ENCODE measurements around the gene KISS1. TPM values are rescaled to one million over a fixed set of nuclear protein-coding genes. Genes with fewer than 3 reads are reported as not detected.
A peak's percentile ranks its signal among the peaks of the same experiment; 100 is the strongest.
"Not testable (repeated sequence)": the region's sequence is repeated elsewhere in the genome, so short reads cannot be mapped to it uniquely, and the experiment has no call there.

KISS1 gene, protein sequence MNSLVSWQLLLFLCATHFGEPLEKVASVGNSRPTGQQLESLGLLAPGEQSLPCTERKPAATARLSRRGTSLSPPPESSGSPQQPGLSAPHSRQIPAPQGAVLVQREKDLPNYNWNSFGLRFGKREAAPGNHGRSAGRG
- total RNA-seq (2014; rRNA removed; shearing (Covaris generic)), result not detected in 2 replicates

DNA sequence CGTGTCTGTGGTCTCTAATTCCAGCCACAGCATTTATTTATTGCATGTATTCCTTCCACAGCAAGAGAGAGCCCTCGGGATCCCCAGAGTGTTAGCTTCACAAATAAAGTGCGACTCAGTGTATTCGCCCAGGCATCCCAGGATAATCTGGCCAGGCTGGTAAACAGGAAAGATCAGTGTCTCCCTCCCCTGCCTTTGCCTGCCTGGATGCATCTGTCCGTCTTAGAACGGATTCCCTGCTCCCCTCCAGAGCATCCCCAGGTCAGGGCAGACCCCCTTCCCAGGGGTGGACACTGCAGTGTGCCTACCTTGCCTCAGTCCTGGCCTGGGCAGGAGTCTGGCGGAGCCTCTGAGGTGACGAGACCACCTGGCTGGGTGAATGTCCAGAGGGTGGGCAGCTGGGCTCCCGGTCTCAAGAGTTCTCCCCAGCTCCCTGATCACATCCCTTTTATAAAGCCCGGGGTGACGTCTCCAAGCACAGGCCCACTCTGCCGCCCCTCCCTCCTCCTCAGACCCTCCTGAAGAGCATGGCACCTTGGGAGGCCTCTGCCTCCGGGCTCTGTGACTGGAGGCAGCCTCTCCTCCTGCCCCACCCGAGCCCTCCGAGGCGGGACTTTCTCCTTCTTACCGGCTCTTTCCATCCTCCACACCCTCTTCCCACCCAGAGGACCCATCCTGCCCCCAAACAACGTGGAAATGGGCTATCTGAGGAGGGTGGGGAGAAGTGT, at the start of gene KISS1:
Gene KISS1 (minus strand): TSS at position 424 of the 728 bp plus-strand sequence. CDS start 3,615 bp downstream, outside the sequence.
- DNase-seq (ENCODE audit: low spot score), result no peak

- no peak for DNase-seq (ENCODE audit: low spot score)
These were observed 46.6 kb upstream of the KISS1 start for GRCh38 chr1:204242920-204243319.

- DNase-seq (ENCODE audit: low spot score), result no peak
These were observed 45.6 kb upstream of the KISS1 start for GRCh38 chr1:204241914-204242313.

GRCh38 chr1:204241050-204241449, 44.8 kb upstream of the KISS1 start:
- DNase-seq (ENCODE audit: low spot score), result no peak

DNA sequence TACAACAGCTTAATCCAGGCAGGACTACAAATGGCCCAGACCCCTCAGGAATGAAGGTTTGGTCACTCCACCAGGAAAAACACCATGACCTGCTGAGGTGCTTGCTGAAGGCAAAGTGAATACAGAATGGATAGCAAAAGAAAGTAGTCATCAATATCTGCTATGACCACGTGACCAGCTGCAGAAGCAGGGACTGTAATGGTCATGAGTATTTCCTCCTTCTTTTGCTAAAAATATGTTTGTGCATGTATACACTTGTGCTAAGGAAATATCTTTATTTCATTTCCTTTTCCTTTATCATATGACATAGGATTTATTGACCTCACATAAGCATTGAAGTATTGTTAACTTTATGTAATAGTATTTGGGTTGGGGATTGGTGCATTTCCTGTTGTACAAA, 43.9 kb upstream of the KISS1 start:
- DNase-seq (ENCODE audit: low spot score), result no peak

DNA sequence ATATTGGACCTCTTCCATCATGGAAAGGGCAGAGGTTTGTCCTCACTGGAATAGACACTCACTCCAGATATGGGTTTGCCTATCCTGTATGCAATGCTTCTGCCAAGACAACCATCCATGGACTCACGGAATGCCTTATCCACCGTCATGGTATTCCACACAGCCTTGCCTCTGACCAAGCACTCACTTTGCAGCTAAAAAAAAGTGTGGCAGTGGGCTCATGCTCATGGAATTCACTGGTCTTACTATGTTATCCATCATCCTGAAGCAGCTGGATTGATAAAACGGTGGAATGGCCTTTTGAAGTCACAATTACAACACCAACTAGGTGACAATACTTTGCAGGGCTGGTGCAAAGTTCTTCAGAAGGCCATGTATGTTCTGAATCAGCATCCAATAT, 43.1 kb upstream of the KISS1 start:
- not testable (repeated sequence) for DNase-seq (ENCODE audit: low spot score)

DNA sequence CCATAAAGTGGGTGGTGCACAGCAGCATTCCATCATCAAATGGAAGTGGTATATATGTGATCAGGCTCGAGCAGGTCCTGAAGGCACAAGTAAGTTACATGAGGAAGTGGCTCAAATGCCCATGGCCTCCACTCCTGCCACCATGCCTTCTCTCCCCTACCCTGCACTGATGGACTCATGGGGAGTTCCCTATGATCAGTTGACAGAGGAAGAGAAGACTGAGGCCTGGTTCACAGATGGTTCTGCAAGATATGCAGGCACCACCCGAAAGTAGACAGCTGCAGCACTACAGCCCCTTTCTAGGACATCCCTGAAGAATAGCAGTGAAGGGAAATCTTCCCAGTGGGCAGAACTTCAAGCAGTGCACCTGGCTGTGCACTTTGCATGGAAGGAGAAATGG, 42.2 kb upstream of the KISS1 start:
- not testable (repeated sequence) for DNase-seq (ENCODE audit: low spot score)

GRCh38 chr1:204237515-204237914, 41.2 kb upstream of the KISS1 start:
- DNase-seq (ENCODE audit: low spot score), result not testable (repeated sequence)

DNA sequence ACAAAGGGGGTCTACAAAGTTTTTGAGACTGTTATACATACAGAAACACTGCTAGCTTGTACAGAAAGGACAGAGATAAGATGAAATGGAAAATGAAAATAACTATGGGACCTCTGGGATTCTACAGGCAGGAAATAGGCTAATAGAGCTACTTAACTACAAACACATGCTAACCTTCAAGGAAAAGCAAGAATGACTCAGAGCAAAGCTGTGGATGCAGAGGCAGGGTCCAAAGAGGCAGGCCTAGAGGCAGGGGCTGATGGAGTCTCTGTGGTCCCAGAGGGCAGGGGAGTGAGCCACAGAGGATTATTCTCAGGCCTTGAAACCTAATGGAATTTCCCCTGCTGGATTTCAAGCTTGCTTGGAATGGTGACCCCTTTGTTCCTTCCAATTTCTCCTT, 36.2 kb upstream of the KISS1 start:
- DNase-seq (ENCODE audit: low spot score), result no peak

GRCh38 chr1:204230211-204230610, 33.9 kb upstream of the KISS1 start:
- no peak for DNase-seq (ENCODE audit: low spot score)

DNA sequence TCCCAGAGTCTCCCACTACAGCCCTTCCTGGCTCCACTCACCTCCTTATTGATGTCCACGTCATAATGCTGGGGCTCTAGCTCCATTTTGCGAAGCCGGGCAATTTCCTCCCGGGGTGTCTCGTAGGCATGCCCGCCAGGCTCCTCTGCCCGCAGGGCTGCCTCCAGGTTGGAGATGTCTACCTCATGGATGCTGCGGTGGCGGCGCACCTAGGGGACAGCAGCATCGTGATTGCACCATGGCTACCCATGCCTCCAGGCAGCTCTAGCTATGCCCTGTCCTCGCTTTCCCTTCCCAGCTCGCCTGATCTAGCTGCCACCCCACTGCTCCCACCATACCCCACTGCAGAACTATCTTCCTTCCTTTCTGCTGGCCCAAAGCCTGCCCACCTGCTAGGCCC, 32.6 kb upstream of the KISS1 start:
- DNase-seq (ENCODE audit: low spot score), result no peak

GRCh38 chr1:204227996-204228785, 31.9 kb upstream of the KISS1 start:
- no peak for DNase-seq (ENCODE audit: low spot score)

DNA sequence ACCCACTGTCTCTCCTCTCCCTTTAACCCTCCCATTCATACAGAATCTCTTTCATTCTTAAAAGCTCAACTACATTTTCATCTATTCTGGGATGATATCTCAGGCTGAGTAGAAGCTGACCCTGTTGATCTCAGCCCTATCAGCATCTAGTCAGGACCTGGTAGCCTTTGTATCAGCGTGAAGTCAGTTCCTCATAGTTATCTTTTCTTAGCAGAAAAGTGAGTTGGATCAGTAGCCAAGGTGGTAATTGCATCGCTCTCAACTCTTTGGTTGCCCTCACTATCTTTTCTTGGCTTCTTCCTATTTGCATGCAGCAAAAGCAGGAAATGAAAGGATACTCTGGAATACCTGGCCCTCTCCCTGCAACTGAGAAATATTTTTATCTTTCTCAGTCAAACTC, 31.1 kb upstream of the KISS1 start:
- no peak for DNase-seq (ENCODE audit: low spot score)

GRCh38 chr1:204225841-204226735, 29.8 kb upstream of the KISS1 start:
- peak; percentile 77 for DNase-seq (ENCODE audit: low spot score)

GRCh38 chr1:204224655-204225054, 28.4 kb upstream of the KISS1 start:
- DNase-seq (ENCODE audit: low spot score), result no peak

DNA sequence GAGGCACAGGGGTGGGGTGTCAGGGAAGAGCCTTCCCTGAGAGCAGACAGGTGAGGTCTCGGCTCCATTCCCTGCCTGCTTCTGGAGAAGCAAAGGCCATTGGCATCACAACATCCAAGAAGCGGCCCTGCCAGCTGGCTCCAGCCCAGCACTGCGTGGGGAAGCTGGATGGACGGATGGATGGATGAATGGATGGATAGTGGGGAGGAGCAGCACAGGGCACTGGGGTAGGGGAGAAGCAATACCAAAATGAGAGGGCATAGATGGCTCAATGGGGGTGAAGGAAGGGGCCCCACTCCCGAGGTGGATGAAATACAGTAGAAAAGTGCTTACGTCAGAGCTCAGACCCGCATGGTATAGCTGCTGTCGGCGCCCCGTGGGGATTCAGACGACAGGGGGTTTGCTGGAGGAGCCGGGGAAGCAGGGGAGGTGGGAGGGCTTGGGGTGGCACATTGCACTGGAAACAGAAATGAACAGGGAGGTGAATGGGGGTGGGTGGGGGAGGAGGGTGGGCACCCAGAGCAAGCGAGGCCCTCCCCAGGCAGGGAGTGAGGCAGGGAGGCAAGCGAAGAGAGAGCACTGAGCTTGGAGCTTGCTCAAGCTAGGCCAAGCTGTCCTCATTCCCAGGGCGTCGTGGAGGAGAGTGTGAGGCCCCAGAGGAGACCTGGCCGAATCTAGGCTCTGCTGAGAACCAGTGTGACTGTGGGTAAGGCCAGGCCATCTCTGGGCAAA, 27.0 kb upstream of the KISS1 start:
- DNase-seq (ENCODE audit: low spot score), result no peak

DNA sequence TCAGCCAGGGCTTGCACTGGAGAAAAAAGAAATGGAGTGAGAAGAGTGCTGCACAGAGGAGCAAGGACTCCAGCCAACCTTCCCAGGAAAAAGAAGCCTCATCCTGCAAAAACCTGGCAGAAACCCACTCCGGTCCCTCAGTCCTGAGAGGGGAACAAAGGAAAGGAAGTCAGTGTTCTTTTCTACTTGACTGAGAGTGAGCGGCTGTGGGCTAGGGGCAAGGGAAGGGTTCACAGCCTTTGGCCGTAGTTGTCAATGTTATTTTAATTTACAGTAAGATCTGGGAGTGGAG, 26.4 kb upstream of the KISS1 start:
- no peak for DNase-seq (ENCODE audit: low spot score)

DNA sequence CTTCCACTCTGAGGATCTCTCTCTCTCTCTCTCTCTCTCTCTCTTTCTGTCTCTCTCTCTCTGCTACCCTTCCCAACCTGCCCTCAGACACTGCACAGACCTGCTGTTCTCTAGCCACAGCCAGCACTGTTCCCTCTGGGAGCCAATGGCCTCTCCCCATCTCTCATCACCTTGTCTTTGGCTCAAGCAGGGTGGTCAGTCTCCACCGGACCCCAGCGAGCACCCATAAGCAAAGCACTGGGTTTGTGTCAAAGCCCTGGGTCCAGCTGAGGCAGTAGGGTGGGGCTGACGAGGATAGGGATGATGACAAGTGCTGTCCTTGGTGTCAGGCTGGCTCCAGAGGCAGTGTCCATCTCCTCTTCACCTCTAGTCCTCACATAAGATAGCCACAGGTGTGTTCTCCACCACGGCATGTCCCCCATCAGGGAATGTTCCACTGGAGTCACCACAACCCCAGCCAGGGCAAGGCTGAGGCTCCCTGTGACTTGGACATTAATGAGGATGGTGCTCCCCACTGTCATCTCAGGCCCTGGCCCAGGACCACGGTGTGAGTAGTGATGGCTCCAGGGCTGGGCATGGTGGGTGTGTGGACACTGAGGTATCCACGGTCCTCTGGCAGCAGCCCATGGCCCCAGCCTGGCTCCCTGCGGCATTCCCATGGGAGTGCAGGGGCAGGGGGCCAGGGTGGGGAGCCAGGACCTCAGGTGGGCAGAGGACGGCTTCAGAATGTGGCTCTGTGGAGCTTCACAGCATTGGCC, 25.9 kb upstream of the KISS1 start:
- DNase-seq (ENCODE audit: low spot score), result no peak

GRCh38 chr1:204221271-204221670, 25.0 kb upstream of the KISS1 start:
- no peak for DNase-seq (ENCODE audit: low spot score)

DNA sequence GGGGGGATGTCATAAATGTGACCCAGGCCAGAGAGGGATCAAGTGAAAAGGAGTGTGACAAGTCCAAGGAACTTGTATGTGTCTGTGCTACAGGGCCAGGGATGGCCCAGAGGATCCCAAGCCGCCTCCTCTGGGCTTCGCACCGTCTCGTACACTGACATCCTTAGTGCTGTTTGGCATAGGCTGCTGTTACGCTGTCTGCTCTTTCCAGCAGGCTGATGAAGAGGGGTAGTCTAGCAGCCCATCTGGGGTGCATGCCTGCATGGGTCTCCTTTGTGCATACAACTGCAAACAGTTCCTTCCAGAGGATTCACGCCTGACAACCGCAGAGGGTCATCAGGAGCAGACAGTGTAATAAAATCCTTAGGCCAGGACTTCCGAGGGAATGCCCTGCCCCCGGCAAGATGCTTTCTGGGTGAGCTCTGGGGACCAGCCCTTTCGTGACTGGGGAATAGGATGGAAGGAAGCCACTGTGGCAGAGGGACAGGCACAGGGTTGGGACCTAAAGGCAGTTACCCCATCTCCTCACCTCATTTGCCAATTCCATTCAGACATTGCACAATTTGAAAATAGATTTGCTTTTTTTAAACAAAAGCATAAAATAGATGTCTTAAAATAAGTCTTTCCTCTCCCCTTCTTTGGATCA, 23.8 kb upstream of the KISS1 start:
- no peak for DNase-seq (ENCODE audit: low spot score)

All from H4 (cell line).